Ramos (cell line): Measurements from ENCODE around the gene THUMPD2.
"Not testable (repeated sequence)": the region's sequence is repeated elsewhere in the genome, so short reads cannot be mapped to it uniquely, and the experiment has no call there.

Experiments
- in situ Hi-C: fragments of 300-500 bp; cut with MboI; formaldehyde crosslinking; loops from one replicate; pipeline ENCODE4 v1.14.3; 2022; ENCODE audit warnings: low sequenced_read_pairs; ENCODE audit not compliant: unreplicated experiment

The THUMPD2 gene, protein sequence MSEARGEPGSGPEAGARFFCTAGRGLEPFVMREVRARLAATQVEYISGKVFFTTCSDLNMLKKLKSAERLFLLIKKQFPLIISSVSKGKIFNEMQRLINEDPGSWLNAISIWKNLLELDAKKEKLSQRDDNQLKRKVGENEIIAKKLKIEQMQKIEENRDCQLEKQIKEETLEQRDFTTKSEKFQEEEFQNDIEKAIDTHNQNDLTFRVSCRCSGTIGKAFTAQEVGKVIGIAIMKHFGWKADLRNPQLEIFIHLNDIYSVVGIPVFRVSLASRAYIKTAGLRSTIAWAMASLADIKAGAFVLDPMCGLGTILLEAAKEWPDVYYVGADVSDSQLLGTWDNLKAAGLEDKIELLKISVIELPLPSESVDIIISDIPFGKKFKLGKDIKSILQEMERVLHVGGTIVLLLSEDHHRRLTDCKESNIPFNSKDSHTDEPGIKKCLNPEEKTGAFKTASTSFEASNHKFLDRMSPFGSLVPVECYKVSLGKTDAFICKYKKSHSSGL

DNA sequence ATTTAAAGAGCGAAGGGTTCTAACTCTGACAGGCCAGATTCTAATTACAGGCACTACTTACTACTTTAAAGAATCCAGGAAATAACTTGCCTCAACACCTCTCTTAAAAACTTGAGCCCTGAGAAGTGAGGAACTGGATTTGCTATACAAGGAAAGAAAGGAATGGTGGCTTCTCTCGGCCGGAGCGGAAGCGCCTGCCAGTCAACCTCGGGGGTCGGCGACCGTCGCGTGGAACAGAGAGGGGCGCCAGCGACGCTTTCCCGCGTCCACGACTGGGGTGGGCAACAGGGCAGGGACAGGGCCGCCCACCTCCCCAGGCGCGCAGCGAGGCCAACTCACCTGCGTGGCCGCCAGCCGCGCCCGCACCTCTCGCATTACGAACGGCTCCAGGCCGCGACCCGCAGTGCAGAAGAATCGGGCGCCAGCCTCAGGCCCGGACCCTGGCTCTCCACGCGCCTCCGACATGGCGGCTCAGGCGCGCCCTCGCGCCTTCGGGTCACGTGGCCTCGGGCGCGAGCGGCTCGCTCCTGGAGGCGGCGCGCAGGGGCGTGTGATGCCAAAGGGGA, at the start of gene THUMPD2:
Gene THUMPD2, minus strand, starts transcription at position 484 of the 566 bp plus-strand sequence. Its CDS starts 19 bp downstream, at position 465.
- in situ Hi-C loops = no loop called here

DNA sequence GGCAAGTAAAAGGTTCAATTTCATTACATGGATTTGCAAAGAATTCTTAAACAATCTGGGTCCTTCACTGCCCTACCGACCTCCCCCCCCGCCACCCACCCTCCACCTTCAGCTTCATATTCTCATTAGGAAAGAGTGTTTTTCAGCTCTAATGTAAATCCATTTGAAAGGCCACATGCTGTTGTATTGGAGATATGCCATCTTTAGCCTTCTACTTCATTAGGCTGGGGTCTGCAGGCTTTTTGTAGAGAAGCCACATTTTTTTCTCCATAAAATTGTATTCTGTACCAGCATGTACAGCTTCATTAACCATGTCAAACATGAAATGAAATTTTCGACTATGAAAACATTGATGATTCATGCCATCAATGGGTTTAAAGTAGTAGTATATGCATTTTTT, 42.8 kb upstream of the THUMPD2 start:
- in situ Hi-C loops = no loop called here

DNA sequence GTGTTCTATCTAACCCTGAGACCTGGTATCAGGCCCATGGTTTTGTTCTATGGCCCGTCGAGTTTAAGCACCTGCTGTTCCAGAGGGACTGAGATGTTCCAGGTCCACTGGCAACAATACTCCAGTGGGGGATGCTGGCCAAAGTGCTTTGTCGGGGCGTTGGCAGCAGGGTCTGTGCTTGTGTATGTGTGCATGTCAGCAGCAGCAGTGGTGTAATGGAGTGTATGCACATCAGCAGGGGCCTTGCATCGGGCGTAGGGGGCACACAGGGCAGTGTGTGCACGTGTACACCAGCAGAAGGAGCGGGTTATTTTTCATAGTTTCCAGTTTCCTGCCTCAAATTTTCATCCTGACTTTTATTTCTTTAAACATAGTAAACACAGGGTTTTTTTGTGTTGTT, 37.8 kb upstream of the THUMPD2 start:
- in situ Hi-C loops = no loop called here

DNA sequence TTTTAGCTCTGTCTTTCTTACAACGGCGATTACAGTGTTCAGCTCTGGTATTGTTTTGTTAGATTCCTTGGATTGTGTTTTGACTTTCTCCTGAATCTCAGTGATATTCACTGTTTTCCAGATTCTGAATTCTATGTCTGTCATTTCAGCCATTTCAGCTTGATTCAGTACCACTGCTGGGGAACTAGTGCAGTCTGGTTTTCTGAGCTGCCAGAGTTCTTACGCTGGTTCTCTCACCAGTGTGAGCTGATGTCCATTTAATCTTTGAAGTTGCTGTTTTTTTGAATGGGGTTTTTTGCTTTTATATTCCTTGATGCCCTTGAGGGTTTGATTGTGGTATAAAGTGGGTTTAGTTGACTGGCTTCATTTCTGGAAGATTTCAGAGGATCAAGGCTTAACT, 37.4 kb upstream of the THUMPD2 start:
- in situ Hi-C loops = no loop called here

DNA sequence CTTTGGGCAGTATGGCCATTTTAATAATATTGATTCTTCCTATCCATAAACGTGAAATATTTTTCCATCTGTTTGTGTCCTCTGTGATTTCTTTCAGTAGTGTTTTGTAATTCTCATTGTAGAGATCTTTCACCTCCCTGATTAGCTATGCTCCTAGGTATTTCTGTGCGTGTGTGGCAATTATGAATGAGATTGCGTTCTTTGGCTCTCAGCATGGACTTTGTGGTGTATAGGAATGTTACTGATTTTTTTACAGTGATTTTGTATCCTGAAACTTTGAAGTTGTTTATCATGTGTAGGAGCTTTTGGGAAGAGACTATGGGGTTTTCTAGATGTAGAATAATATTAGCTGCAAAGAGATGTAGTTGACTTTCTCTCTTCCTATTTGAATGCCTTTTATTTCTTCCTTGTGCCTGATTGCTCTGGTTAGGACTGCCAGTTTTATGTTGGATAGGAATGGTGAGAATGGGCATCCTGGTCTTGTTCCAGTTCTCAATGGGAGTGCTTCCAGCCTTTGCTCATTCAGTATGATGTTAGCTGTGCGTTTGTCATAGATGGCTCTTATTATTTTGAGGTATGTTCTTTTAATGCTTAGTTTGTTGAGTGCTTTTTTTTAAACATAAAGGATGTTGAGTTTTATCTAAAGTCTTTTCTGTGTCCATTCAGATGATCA, 27.0 kb upstream of the THUMPD2 start:
- in situ Hi-C loops = no loop called here

- in situ Hi-C loops = no loop called here
Observed at GRCh38 chr2:39803839-39804238, 24.8 kb upstream of the THUMPD2 start.

DNA sequence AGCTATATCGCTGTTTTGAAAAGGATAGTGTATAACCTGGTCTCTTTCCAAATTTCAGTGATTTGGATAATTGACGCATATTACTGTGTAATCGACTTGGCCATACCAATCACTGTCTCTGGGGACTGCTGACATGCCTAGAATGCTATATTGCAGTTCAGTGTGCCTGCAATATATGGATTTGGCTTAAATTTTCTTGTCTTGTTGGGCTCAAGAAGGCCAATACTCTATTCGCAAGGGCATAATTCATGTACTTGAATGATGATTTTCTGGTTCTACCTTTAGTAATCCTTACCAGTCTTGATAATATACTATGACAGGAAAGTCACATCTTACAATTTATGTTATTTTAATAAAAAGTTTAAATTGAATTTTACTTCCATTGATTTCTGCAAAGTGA, 21.7 kb upstream of the THUMPD2 start:
- in situ Hi-C loops = no loop called here

GRCh38 chr2:39796134-39796533, 17.1 kb upstream of the THUMPD2 start:
- in situ Hi-C loops = no loop called here

DNA sequence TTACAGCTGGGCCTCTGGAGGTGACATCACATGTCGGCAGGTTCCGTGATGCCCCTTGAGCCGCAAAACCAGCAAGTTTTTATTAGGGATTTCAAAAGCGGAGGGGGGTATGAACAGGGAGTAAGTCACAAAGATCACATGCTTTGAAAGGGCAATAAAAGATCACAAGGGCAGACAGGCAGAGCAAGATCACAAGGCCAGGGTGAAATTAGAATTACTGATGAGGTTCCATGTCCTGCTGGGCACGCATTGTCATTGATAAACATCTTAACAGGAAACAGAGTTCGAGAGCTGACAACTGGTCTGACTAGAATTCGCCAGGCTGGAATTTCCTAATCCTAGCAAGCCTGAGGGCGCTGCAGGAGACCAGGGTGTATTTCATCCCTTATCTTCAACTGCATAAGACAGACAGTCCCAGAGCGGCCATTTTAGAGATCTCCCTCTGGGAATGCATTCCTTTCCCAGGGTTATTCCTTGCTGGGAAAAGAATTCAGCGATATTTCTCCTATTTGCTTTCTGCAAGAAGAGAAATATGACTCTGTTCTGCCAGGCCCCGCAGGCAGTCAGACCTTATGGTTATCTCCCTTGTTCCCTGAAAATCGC, 11.3 kb upstream of the THUMPD2 start:
- in situ Hi-C loops = not testable (repeated sequence)

DNA sequence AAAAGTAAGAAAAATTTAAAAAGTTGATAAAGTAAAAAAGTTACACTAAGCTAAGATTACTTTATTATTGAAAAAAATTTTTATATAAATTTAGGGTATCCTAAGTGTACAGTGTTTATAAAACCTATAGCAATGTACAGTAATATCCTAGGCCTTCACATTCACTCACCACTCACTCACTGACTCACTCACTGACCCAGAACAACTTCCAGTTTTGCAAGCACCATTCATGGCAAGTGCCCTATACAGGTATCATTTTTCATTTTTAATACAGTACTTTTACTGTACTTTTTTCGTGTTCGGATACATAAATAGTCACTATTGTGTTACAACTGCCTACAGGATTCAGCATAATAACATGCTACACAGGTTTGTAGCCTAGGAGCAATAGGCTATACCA, 8.9 kb upstream of the THUMPD2 start:
- in situ Hi-C loops = no loop called here

DNA sequence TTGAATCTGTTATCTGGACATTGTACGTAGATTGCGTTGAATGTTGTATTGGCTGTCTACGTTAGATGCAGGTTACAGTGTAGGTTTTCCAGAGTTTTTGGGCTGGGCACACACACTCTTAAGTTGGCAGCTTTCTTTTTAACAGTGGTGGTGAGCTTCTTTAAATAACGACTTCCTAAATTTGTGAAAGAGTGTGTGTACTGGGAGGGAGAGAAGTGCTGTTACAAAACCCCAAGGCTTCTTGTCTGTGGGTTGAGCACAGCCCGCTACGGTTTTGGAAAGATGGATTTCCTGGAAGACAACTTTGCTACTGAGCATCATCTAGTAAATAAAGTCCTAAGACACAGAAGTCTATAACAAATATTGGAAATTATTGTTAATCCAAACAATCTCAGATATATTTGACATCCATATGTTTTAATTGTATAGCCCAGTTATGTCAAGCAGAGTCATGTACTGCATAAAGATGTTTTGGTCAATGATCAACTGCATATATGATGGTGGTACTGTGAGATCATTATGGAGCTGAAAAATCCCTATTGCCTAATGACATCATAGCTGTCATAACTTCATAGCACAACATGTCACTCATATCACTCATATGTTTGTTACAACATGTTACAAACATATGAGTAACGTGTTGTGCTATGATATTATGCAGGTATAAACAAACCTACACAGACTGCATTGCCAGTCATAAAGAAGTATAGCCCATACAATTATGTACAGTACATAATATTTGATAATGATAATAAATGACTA, 7.9 kb upstream of the THUMPD2 start:
- in situ Hi-C loops = no loop called here

GRCh38 chr2:39782591-39782990, 3.5 kb upstream of the THUMPD2 start:
- in situ Hi-C loops = no loop called here

DNA sequence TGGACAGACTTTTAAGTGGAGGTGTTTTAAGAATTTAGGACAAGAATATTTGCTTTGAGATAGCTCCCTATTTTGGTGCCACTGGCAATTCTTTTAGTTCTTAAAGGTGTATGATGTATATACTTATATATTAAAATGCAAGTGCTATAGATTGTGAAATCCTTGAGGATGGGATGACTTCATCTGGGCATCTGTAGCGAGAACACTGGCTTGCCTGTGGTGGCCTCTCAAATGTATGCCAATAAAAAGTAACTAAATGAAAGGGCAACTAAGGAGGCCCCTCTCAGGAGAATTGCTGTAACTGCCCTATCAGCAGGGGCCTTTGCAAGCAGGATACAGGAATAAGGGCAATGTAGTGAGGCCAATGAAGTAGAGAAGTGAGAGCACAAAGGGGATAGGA, 2.6 kb upstream of the THUMPD2 start:
- in situ Hi-C loops = no loop called here

- in situ Hi-C loops = no loop called here
Observed at GRCh38 chr2:39780825-39781600, 2.0 kb upstream of the THUMPD2 start.

DNA sequence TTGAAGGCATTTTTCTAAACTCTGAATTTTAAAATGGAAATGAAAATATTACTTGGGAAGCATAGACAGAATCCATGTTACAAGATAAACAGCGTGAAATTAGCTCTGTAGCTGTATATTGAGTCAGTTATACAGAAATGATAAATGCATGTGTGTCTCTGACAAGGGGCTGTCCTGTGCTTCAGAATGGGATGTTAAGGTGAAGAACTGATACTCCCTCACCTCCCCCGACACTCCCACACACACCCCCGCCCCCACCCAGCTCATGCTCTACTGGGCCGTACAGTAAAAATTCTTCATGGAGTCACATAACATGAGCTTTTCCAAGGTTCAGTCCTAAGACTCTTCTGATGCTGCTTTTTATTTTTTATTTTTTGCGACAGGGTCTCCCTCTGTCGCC, 869 bp upstream of the THUMPD2 start:
- in situ Hi-C loops = no loop called here

GRCh38 chr2:39779341-39779851, 338 bp upstream of the THUMPD2 start:
- in situ Hi-C loops = no loop called here

DNA sequence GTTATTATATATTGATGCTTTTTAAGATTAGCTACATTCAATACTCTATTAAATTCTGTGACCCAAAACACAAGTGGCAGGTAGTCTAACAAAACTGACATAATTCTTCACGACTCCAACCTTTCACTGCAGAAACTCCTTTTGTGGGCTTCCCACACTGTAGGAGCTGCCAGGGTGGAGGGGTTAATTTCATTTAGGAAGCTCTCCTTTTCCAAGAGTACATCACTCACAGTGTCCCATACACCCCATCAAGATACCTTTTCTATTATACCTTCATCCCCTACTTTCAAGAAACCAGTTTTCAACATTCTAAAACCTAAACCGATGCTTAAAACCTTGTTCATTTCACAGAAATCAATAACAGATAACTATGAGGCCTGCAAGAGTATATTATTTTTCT, 825 bp downstream of the THUMPD2 start:
- in situ Hi-C loops = no loop called here

DNA sequence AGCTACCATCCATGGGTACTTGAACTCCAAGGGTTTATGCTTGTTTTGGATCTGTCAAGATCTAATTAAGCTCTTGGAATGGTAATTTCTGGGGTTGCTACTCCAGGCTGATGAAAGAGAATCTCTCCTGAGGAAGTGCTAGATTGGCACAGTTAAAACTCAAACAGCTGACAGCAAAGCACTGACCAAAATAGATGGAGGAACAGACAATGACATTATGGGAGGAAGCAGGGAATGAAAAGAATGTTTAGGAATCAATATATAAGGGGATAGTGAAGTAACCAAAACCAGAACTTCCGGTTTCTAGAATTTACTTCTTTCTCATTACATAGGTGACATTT, 6.3 kb downstream of the THUMPD2 start:
- in situ Hi-C loops = no loop called here

GRCh38 chr2:39772086-39772811, 6.8 kb downstream of the THUMPD2 start:
- in situ Hi-C loops = no loop called here
